GM10248 (cell line): Measurements from ENCODE around the gene IGLL5.

ENCODE experiments used
- CTCF ChIA-PET: fragments of 300-600 bp; sonication (Branson Sonifier 250); formaldehyde crosslinking; extraction: SDS; loops from one replicate; lab custom pipeline; 2021; ENCODE audit warnings: antibody characterized with exemption; lab: Yijun Ruan, JAX
- POLR2A ChIA-PET: fragments of 350-650 bp; sonication (Branson Sonifier 250); formaldehyde crosslinking; extraction: SDS; loops from one replicate; lab custom pipeline; 2020; ENCODE audit warnings: antibody characterized with exemption; lab: Yijun Ruan, JAX
- DNase-seq: peaks from one replicate; pipeline ENCODE4 v3.0.0; 2012; ENCODE audit errors: extremely low spot score
- TF ChIP-seq, protein P1 (sequence below): IDR thresholded peaks from 2 replicates; pipeline ENCODE4 v1.5.1; 2012; ENCODE audit warnings: mild to moderate bottlenecking, low read depth; ENCODE audit errors: extremely low read depth, missing control alignments, control extremely low read depth

The IGLL5 gene

DNA sequence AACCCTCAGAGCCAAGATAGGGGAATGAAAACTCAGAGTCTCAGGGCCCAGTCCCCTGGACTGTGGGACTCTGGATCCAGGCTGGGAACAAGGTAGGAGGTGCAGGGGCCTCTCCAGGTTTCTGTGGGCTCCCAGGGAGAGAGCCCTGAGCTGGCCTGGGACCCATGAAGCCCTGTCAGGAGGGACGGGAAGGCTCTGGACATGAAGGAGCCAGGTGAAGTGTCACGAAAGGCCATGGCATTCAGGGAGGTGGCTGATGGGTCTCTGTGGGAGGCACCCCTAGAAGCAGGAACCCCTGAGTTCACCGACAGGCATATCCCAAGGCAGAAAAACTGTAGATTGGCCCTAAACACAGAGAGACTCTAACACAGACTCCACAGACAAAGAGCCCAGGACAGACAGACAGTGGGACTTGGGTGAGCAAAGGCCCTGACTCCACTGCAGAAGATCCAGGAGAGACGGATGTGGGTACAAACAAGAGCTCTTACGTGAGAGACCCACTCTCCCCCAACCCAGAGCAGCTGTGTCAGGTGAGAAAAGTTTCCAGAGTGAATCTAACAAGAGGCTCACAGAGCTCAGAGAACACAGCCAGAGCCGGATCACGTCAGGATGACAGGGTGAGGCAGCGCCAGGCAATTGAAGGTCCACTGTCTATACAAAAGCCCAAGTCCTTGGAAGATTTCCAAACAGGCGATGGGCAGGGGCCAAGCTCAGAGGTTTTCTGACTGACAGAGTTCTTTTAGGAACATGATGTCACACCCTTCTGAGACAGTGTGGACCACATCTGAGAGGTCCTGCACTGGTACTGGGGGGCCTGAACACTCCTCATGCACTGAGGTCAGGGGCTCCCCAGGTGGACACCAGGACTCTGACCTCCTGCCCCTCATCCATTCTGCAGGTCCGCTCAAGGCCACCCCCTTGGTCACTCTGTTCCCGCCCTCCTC lies 27.4 kb downstream of the IGLL5 start:
- no peak for DNase-seq
- CTCF ChIA-PET, result interaction anchor here (1.2 to 2.0 kb wide), 6 partner anchors 19 to 145 kb away, joined by 3 to 7 read pairs (median 4); no protein-coding TSS in a partner anchor
- POLR2A ChIA-PET, result no interaction called here
- TF ChIP-seq, protein P1, sequence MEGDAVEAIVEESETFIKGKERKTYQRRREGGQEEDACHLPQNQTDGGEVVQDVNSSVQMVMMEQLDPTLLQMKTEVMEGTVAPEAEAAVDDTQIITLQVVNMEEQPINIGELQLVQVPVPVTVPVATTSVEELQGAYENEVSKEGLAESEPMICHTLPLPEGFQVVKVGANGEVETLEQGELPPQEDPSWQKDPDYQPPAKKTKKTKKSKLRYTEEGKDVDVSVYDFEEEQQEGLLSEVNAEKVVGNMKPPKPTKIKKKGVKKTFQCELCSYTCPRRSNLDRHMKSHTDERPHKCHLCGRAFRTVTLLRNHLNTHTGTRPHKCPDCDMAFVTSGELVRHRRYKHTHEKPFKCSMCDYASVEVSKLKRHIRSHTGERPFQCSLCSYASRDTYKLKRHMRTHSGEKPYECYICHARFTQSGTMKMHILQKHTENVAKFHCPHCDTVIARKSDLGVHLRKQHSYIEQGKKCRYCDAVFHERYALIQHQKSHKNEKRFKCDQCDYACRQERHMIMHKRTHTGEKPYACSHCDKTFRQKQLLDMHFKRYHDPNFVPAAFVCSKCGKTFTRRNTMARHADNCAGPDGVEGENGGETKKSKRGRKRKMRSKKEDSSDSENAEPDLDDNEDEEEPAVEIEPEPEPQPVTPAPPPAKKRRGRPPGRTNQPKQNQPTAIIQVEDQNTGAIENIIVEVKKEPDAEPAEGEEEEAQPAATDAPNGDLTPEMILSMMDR, result no peak

DNA sequence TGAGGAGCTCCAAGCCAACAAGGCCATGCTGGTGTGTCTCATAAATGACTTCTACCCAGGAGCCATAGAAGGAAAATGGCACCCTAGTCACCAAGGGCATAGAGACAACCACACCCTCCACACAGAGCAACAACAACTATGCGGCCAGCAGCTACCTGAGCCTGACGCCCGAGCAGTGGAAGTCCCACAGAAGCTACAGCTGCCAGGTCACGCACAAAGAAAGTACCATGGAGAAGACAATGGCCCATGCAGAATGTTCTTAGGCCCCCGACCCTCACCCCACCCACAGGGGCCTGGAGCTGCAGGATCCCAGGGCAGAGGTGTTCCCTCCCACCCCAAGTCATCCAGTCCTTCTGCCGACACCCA lies 28.0 kb downstream of the IGLL5 start:
- TF ChIP-seq, protein P1, result no peak
- CTCF ChIA-PET, result interaction anchor here (1.2 to 2.0 kb wide), 6 partner anchors 19 to 146 kb away, joined by 3 to 7 read pairs (median 4); no protein-coding TSS in a partner anchor
- DNase-seq, result no peak
- POLR2A ChIA-PET, result no interaction called here

- ChIA-PET CTCF (interaction anchor here (0.7 to 2.2 kb wide), 10 partner anchors 9 to 147 kb away, joined by 3 to 9 read pairs (median 4); no protein-coding TSS in a partner anchor), POLR2A (no interaction called here)
- TF ChIP-seq, protein P1, result no peak
- DNase-seq, result no peak
Observed at GRCh38 chr22:22916215-22916951, 28.8 kb downstream of the IGLL5 start.

- ChIA-PET CTCF (interaction anchor here (0.7 to 2.2 kb wide), 8 partner anchors 8 to 40 kb away, joined by 3 to 9 read pairs (median 3); no protein-coding TSS in a partner anchor), POLR2A (no interaction called here)
- TF ChIP-seq, protein P1, result no peak
Observed at GRCh38 chr22:22916952-22917290, 29.3 kb downstream of the IGLL5 start.

GRCh38 chr22:22917377-22917776 lies 29.8 kb downstream of the IGLL5 start:
- ChIA-PET POLR2A (interaction anchor here (0.5 kb wide), 1 partner anchor 377 kb away, joined by 3 read pairs; no protein-coding TSS in a partner anchor), CTCF (interaction anchor here (0.7 to 2.2 kb wide), 9 partner anchors 8 to 41 kb away, joined by 3 to 9 read pairs (median 3); no protein-coding TSS in a partner anchor)
- DNase-seq, result no peak
- TF ChIP-seq, protein P1, result no peak

More at GRCh38 chr22:22916952-22917290, 29.3 kb downstream of the IGLL5 start:
- DNase-seq, result no peak
